Adrenal gland (tissue), 5 donors: ENCODE measurements around the gene RAB11FIP2.

ENCODE experiments used
- POLR2A ChIP-seq, 2 donors: fragments of 450-650 bp; IDR thresholded peaks; one replicate each; pipeline ENCODE4 v1.6.1; 2017; ENCODE audit warnings: antibody characterized with exemption in 2 of 2, mild to moderate bottlenecking in 2 of 2, moderate library complexity in 1 of 2
- TF ChIP-seq, protein P1 (sequence below), 6 experiments: fragments of 450-650 bp in 4 of 6; fragments of 200-600 bp in 2 of 6; sonication (generic) in 1 of 6; IDR thresholded peaks; 1 replicate in 5 of 6; 2 replicates in 1 of 6; pipeline versions ENCODE4 v1.5.1 to v1.8.0; 2016 to 2021; ENCODE audit warnings: antibody characterized with exemption in 6 of 6, mild to moderate bottlenecking in 2 of 6, moderate library complexity in 1 of 6
- donor health status: DM: no; HTN: no; CAD: no.

DNA sequence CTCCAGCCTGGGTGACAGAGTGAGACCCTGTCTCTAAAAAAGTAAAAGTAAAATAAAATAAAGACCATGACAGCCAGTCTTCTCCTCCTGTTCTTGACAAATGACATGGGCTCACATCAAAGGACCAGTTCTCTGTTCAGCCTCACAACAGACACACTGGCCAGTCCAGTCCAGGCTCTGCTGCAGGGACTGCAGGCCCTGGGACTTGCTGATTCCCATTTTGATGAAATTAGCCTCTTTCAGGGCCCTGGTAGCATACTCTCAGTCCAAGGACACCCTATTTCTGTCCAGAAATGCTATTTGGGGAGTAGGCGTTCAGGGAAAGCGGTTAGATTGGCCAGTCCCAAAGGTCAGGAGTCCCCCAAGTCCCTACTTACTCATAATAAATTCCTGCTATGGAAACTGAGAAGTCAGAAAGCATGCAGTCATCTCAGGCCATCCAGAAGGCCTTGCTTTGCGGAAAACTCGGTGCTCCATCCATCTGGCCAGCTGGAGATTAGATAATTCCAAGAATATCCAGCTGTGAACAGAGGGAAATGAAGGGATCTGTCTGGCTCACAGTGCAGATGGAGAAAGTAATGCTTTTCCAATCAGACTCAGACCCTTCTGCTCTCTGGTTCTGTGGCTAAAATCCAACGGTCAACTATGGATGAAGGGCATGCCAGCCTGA, 74.4 kb downstream of the RAB11FIP2 start:
- TF ChIP-seq, protein P1, sequence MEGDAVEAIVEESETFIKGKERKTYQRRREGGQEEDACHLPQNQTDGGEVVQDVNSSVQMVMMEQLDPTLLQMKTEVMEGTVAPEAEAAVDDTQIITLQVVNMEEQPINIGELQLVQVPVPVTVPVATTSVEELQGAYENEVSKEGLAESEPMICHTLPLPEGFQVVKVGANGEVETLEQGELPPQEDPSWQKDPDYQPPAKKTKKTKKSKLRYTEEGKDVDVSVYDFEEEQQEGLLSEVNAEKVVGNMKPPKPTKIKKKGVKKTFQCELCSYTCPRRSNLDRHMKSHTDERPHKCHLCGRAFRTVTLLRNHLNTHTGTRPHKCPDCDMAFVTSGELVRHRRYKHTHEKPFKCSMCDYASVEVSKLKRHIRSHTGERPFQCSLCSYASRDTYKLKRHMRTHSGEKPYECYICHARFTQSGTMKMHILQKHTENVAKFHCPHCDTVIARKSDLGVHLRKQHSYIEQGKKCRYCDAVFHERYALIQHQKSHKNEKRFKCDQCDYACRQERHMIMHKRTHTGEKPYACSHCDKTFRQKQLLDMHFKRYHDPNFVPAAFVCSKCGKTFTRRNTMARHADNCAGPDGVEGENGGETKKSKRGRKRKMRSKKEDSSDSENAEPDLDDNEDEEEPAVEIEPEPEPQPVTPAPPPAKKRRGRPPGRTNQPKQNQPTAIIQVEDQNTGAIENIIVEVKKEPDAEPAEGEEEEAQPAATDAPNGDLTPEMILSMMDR (IDR thresholded peaks at IDR 0.05): no peak
- TF ChIP-seq POLR2A (IDR thresholded peaks at IDR 0.05): no peak
